ENCODE data around the gene CD320. TPM values are rescaled to one million over a fixed set of nuclear protein-coding genes. Genes with fewer than 3 reads are reported as not detected.
"Not testable (repeated sequence)": the region's sequence is repeated elsewhere in the genome, so short reads cannot be mapped to it uniquely, and the experiment has no call there.

Gene CD320
- total and polyA plus RNA-seq, 12 donors, result 20.3 to 81.2 (median 28.6) TPM

GRCh38 chr19:8269724-8270123, 38.4 kb downstream of the CD320 start:
- H3K27me3 ChIP-seq, result no peaks in the 10 kb centered on the region
- H3K36me3 ChIP-seq, result no peaks in the 10 kb centered on the region
- 94 to 95% methylated on average over 3 of the region's 3 CpGs for WGBS, 2 donors
- peaks cover 0 to 16% (median 5%) of the 10 kb centered on the region in 9 donors for H3K4me1 ChIP-seq
- peak overlapping the region in 1 of 10 donors; percentile 86 for H3K27ac ChIP-seq
- no peak for DNase-seq
- ATAC-seq, result no peak
- no peaks in the 10 kb centered on the region for H3K9me3 ChIP-seq
- intact Hi-C loops (cut with DNase I), result loop anchor here in 4 of 10 donors (5.0 to 10.0 kb wide), 5 partner anchors 38 to 238 kb away; partner anchors contain the start of genes NDUFA7 (in 2 of the 4), RPS28 (in 2 of the 4) and CD320 (in 1 of the 4)
- TF ChIP-seq CTCF (IDR thresholded peaks at IDR 0.05), result no peak
- no peak overlapping the region for H3K4me3 ChIP-seq

GRCh38 chr19:8265872-8266271, 42.3 kb downstream of the CD320 start:
- TF ChIP-seq CTCF (IDR thresholded peaks at IDR 0.05), result no peak
- DNase-seq (no peak), ATAC-seq (no peak)
- Histone ChIP-seq H3K27ac (no peak overlapping the region), H3K27me3 (no peaks in the 10 kb centered on the region), H3K4me1 (peaks cover 0 to 16% (median 7%) of the 10 kb centered on the region in 9 donors), H3K9me3 (no peaks in the 10 kb centered on the region), H3K4me3 (no peak overlapping the region), H3K36me3 (peaks cover 0 to 18% (median 6%) of the 10 kb centered on the region in 9 donors)
- WGBS, 2 donors, result 78 to 80% methylated on average over 3 of the region's 3 CpGs
- intact Hi-C loops (cut with DNase I), result loop anchor here in 4 of 10 donors (5.0 to 10.0 kb wide), 5 partner anchors 41 to 241 kb away; partner anchors contain the start of genes NDUFA7 (in 2 of the 4), RPS28 (in 2 of the 4) and CD320 (in 1 of the 4)

GRCh38 chr19:8264248-8264647, 43.9 kb downstream of the CD320 start:
- H3K4me1 ChIP-seq, result peaks cover 0 to 14% (median 6%) of the 10 kb centered on the region in 9 donors
- WGBS, 2 donors, result 81 to 92% methylated on average over 4 of the region's 4 CpGs
- H3K9me3 ChIP-seq, H3K4me3 ChIP-seq, H3K27me3 ChIP-seq, H3K27ac ChIP-seq, DNase-seq, ATAC-seq: not testable (repeated sequence)
- H3K36me3 ChIP-seq, result peaks cover 0 to 27% (median 6%) of the 10 kb centered on the region in 9 donors
- intact Hi-C loops (cut with DNase I), result loop anchor here in 2 of 10 donors (10.0 kb wide), 2 partner anchors 51 to 61 kb away; partner anchors contain the start of genes NDUFA7 (in 1 of the 2) and RPS28 (in 1 of the 2)

GRCh38 chr19:8262431-8262830, 45.7 kb downstream of the CD320 start:
- ATAC-seq (peak in 1 of 8 donors; percentile 42), DNase-seq (no peak)
- no peaks in the 10 kb centered on the region for H3K27me3 ChIP-seq
- no peak for TF ChIP-seq CTCF (IDR thresholded peaks at IDR 0.05)
- peaks cover 0 to 41% (median 12%) of the 10 kb centered on the region in 9 donors for H3K36me3 ChIP-seq
- WGBS, 2 donors, result 95 to 96% methylated on average over 6 of the region's 6 CpGs
- intact Hi-C loops (cut with DNase I), result loop anchor here in 2 of 10 donors (10.0 kb wide), 2 partner anchors 52 to 62 kb away; partner anchors contain the start of genes NDUFA7 (in 1 of the 2) and RPS28 (in 1 of the 2)
- H3K9me3 ChIP-seq, result no peaks in the 10 kb centered on the region
- no peak overlapping the region for H3K4me3 ChIP-seq
- H3K27ac ChIP-seq, result no peak overlapping the region
- H3K4me1 ChIP-seq, result peaks cover 0 to 10% (median 0%) of the 10 kb centered on the region in 9 donors

GRCh38 chr19:8261881-8262280, 46.3 kb downstream of the CD320 start:
- no peaks in the 10 kb centered on the region for H3K27me3 ChIP-seq
- no peak overlapping the region for H3K4me3 ChIP-seq
- no peak for DNase-seq
- H3K27ac ChIP-seq, result no peak overlapping the region
- H3K36me3 ChIP-seq, result peaks cover 0 to 47% (median 18%) of the 10 kb centered on the region in 9 donors
- no peak for TF ChIP-seq CTCF (IDR thresholded peaks at IDR 0.05)
- H3K9me3 ChIP-seq, result no peaks in the 10 kb centered on the region
- ATAC-seq, result no peak
- intact Hi-C loops (cut with DNase I), result loop anchor here in 2 of 10 donors (10.0 kb wide), 2 partner anchors 53 to 63 kb away; partner anchors contain the start of genes NDUFA7 (in 1 of the 2) and RPS28 (in 1 of the 2)
- WGBS, 2 donors, result 89 to 93% methylated on average over 14 of the region's 14 CpGs
- peaks cover 0 to 10% (median 0%) of the 10 kb centered on the region in 9 donors for H3K4me1 ChIP-seq

Measured in heart right ventricle (tissue), 16 donors.